Right lobe of liver (tissue), 6 donors: ENCODE results near the gene PRKCD. TPM values are rescaled to one million over a fixed set of nuclear protein-coding genes. Genes with fewer than 3 reads are reported as not detected.

ENCODE experiments used
- ATAC-seq, 4 donors: fragments of 200-7000 bp; cut with Tn5 transposase; one replicate each; pipeline ENCODE4 v1.9.1; 2020; ENCODE audit warnings: mild to moderate bottlenecking in 4 of 4, moderate library complexity in 4 of 4
- DNase-seq, 3 donors: peaks; one replicate each; pipeline ENCODE4 v3.0.0-alpha.2; 2020
- H3K27ac ChIP-seq, 3 donors: fragments of 200-600 bp; one replicate each; pipeline ENCODE4 v1.8.0; 2022
- H3K27me3 ChIP-seq, 2 donors: fragments of 200-600 bp; one replicate each; pipeline ENCODE4 v1.8.0; 2022
- H3K36me3 ChIP-seq, 4 donors: fragments of 200-600 bp; sonication (generic) in 1 of 4; one replicate each; pipeline versions ENCODE4 v1.5.1 to v1.8.0; 2017 to 2022; ENCODE audit warnings: control low read depth in 1 of 4
- H3K4me1 ChIP-seq, 4 donors: fragments of 200-600 bp; sonication (generic) in 1 of 4; one replicate each; pipeline versions ENCODE4 v1.5.1 to v1.8.0; 2017 to 2022; ENCODE audit warnings: control low read depth in 1 of 4
- H3K4me3 ChIP-seq, 3 donors: fragments of 200-600 bp; one replicate each; pipeline ENCODE4 v1.8.0; 2022
- H3K9me3 ChIP-seq, 4 donors: fragments of 200-600 bp; sonication (generic) in 1 of 4; one replicate each; pipeline versions ENCODE4 v1.5.1 to v1.8.0; 2017 to 2022; ENCODE audit warnings: control low read depth in 1 of 4
- CTCF ChIP-seq, 4 donors: fragments of 200-600 bp in 3 of 4; fragments of 450-650 bp in 1 of 4; IDR thresholded peaks; one replicate each; pipeline versions ENCODE4 v1.5.1 to v1.8.0; 2016 to 2022; ENCODE audit warnings: antibody characterized with exemption in 4 of 4, mild to moderate bottlenecking in 2 of 4
- POLR2A ChIP-seq: fragments of 450-650 bp; IDR thresholded peaks from one replicate; pipeline ENCODE4 v1.6.1; 2017; ENCODE audit warnings: antibody characterized with exemption, mild to moderate bottlenecking
- WGBS: methylation state at CpG from one replicate; pipeline ENCODE4 v1.1.6; 2018; ENCODE audit warnings: low coverage, low lambda C conversion rate; ENCODE audit not compliant: insufficient coverage; ENCODE audit errors: missing lambda C conversion rate; 5-methylcytosine and 5-hydroxymethylcytosine counted together
- intact Hi-C, 2 donors: fragments of 100-400 bp; cut with DNase I; formaldehyde crosslinking; loops; one replicate each; pipeline versions ENCODE4 v1.11.2 to v1.14.1; 2022
- total RNA-seq, 6 experiments: library from RNA; depleted of rRNA in 2 of 6; stranded (reverse); fragments of >200 nt in 2 of 6; fragmentation: NEBNext Ultra II Directional in 3 of 6; extraction: Animal tissue kit (Norgen Biotek cat#: 25700) in 3 of 6; gene quantifications; one replicate each; pipeline versions ENCODE4 v1.1.0 to v1.2.4, GENCODE V29; 2016 to 2023
- donor health status: DM: no; HTN: yes; CAD: no.
- donor health status: DM: no; HTN: no; CAD: no.
- donor health status: DM: no; HTN: no; CAD: no.
- donor health status: DM: no; HTN: yes; CAD: no.
- donor health status: DM: no; HTN: yes; CAD: no.

PRKCD gene
- total RNA-seq, 6 experiments from 2014 or later: 3.5 to 8.3 (median 5.1) TPM

- Histone ChIP-seq H3K9me3 (no peaks in the 10 kb centered on the region), H3K36me3 (no peaks in the 10 kb centered on the region), H3K4me1 (peaks cover 0 to 15% (median 6%) of the 10 kb centered on the region in 4 donors), H3K27me3 (no peaks in the 10 kb centered on the region), H3K4me3 (no peak overlapping the region), H3K27ac (no peak overlapping the region)
- intact Hi-C loops: no loop called here
- TF ChIP-seq POLR2A (no peak), CTCF (IDR thresholded peaks at IDR 0.05) (peak; percentile 81 to 90 (median 88))
- ATAC-seq (peak; percentile 86 to 95 (median 90)), DNase-seq (peak; percentile 85 to 95 (median 93))
- WGBS: 19% methylated on average over 3 of the region's 6 CpGs
Observed at GRCh38 chr3:53134631-53135232, 26.3 kb upstream of the PRKCD start.

- no peaks in the 10 kb centered on the region for H3K27me3 ChIP-seq
- no peaks in the 10 kb centered on the region for H3K36me3 ChIP-seq
- ATAC-seq (no peak), DNase-seq (no peak)
- peaks cover 0 to 9% (median 3%) of the 10 kb centered on the region in 4 donors for H3K4me1 ChIP-seq
- WGBS: 78% methylated on average over 2 of the region's 2 CpGs
- no peak for TF ChIP-seq CTCF (IDR thresholded peaks at IDR 0.05)
- TF ChIP-seq POLR2A: no peak
- intact Hi-C loops: no loop called here
- no peak overlapping the region for H3K4me3 ChIP-seq
- H3K9me3 ChIP-seq: no peaks in the 10 kb centered on the region
- H3K27ac ChIP-seq: no peak overlapping the region
Observed at GRCh38 chr3:53137221-53137620, 23.8 kb upstream of the PRKCD start.

GRCh38 chr3:53137835-53138446 is 23.1 kb upstream of the PRKCD start:
- no peaks in the 10 kb centered on the region for H3K9me3 ChIP-seq
- peaks cover 0 to 9% (median 3%) of the 10 kb centered on the region in 4 donors for H3K4me1 ChIP-seq
- H3K27ac ChIP-seq: no peak overlapping the region
- no peaks in the 10 kb centered on the region for H3K27me3 ChIP-seq
- DNase-seq (no peak), ATAC-seq (no peak)
- H3K36me3 ChIP-seq: no peaks in the 10 kb centered on the region
- TF ChIP-seq POLR2A (no peak), CTCF (IDR thresholded peaks at IDR 0.05) (no peak)
- intact Hi-C loops: no loop called here
- H3K4me3 ChIP-seq: no peak overlapping the region
- 83% methylated on average over 4 of the region's 4 CpGs for WGBS

- no peaks in the 10 kb centered on the region for H3K36me3 ChIP-seq
- intact Hi-C loops: no loop called here
- H3K4me3 ChIP-seq: no peak overlapping the region
- ATAC-seq (no peak), DNase-seq (no peak)
- TF ChIP-seq CTCF (IDR thresholded peaks at IDR 0.05): no peak
- H3K27me3 ChIP-seq: no peaks in the 10 kb centered on the region
- no peaks in the 10 kb centered on the region for H3K9me3 ChIP-seq
- H3K27ac ChIP-seq: no peak overlapping the region
- 42% methylated on average over 5 of the region's 6 CpGs for whole genome bisulfite sequencing
- no peaks in the 10 kb centered on the region for H3K4me1 ChIP-seq
Observed at GRCh38 chr3:53139906-53140846, 20.8 kb upstream of the PRKCD start.
